Activated CD4-positive, alpha-beta memory T cell treated with anti-CD3 and anti-CD28 coated beads, Interleukin-2, amount 10 ng/mL, durations not matched to agents 7 days and 5 days (primary cell): ENCODE measurements around the gene ATP1A1. TPM values are rescaled to one million over a fixed set of nuclear protein-coding genes. Genes with fewer than 3 reads are reported as not detected.

ENCODE experiments used
- CTCF ChIA-PET: fragments of 350-600 bp; sonication (Branson Sonifier 250); formaldehyde crosslinking; loops from one replicate; lab custom pipeline; 2021; ENCODE audit warnings: antibody characterized with exemption, inconsistent platforms; lab: Charles Lee
- POLR2A ChIA-PET: fragments of 350-600 bp; sonication (Branson Sonifier 250); formaldehyde crosslinking; loops from one replicate; lab custom pipeline; 2021; ENCODE audit warnings: antibody characterized with exemption; lab: Charles Lee
- DNase-seq: peaks from one replicate; pipeline ENCODE4 v3.0.0-alpha.2; 2020
- H3K27ac Mint-ChIP-seq: one replicate; pipeline ENCODE4 v1.8.0; 2021; ENCODE audit warnings: mild to moderate bottlenecking, mixed read lengths
- H3K27me3 Mint-ChIP-seq: one replicate; pipeline ENCODE4 v1.8.0; 2021; ENCODE audit warnings: mixed read lengths
- H3K36me3 Mint-ChIP-seq: one replicate; pipeline ENCODE4 v1.8.0; 2021; ENCODE audit warnings: low read depth, mixed read lengths
- H3K4me1 Mint-ChIP-seq: one replicate; pipeline ENCODE4 v1.8.0; 2021; ENCODE audit warnings: mixed read lengths
- H3K4me3 Mint-ChIP-seq: one replicate; pipeline ENCODE4 v1.8.0; 2021; ENCODE audit warnings: mild to moderate bottlenecking, mixed read lengths
- H3K9me3 Mint-ChIP-seq: one replicate; pipeline ENCODE4 v1.8.0; 2021; ENCODE audit warnings: mixed read lengths
- total RNA-seq, 2 experiments: library from RNA; stranded (reverse); gene quantifications; one replicate each; pipeline ENCODE4 v1.2.3, GENCODE V29; 2021

ATP1A1 gene
- total RNA-seq, 2 experiments from 2014 or later: 238 to 241 TPM

GRCh38 chr1:116347696-116348095 lies 25.3 kb upstream of the ATP1A1 start:
- CTCF ChIA-PET: no interaction called here
- peaks cover 19% of the 10 kb centered on the region for H3K4me1 Mint-ChIP-seq

DNA sequence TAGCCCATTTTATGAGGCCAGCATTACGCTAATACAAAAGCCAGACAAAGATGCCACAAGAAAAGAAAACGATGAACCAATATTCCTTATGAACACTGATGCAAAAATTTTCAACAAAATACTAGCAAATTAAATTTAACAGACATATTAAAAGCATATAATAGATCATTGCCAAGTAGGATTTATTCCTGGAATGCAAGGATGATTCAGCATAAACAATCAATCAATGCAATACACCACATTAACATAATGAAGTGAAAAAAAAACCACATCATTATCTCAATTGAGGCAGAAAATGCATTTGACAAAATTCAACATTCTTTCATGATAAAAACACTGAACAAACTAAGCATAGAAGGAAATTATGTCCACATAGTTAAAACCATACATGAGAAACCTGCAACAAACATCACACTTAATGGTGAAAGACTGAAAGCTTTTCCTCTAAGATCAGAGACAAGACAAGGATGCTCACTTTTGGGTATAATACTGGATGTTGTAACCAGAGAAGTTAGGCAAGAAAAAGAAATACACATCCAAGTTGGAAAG lies 22.9 kb upstream of the ATP1A1 start:
- DNase-seq: no peak

More at GRCh38 chr1:116347696-116348095, 25.3 kb upstream of the ATP1A1 start:
- Mint-ChIP-seq H3K27me3 (no peaks in the 10 kb centered on the region), H3K27ac (no peak overlapping the region), H3K36me3 (no peaks in the 10 kb centered on the region), H3K9me3 (no peaks in the 10 kb centered on the region), H3K4me3 (no peak overlapping the region)
- POLR2A ChIA-PET: no interaction called here
- no peak for DNase-seq

DNA sequence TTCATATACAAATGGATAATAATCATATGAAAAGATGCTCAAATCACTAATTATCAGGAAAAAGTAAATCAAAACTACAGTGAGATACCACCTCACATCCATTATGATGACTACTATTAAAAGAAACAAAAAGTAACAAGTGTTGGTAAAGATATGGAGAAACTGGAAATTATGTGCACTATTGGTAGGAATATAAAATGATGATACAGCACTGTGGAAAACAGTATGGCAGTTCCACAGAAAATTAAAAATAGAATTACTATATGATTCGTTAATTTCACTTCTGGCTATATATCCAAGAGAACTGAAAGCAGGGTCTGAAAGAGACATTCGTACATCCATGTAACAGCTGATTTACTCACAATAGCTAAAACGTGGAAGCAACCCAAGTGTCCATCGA lies 21.1 kb upstream of the ATP1A1 start:
- Mint-ChIP-seq H3K9me3 (no peaks in the 10 kb centered on the region), H3K36me3 (no peaks in the 10 kb centered on the region), H3K4me1 (peaks cover 26% of the 10 kb centered on the region), H3K4me3 (no peak overlapping the region), H3K27ac (no peak overlapping the region), H3K27me3 (no peaks in the 10 kb centered on the region)
- ChIA-PET CTCF (interaction anchor here (0.6 kb wide), 1 partner anchor 345 kb away, joined by 3 read pairs; no protein-coding TSS in a partner anchor), POLR2A (no interaction called here)
- no peak for DNase-seq

More for the DNA sequence above, 22.9 kb upstream of the ATP1A1 start:
- Mint-ChIP-seq H3K9me3 (no peaks in the 10 kb centered on the region), H3K4me3 (no peak overlapping the region), H3K36me3 (no peaks in the 10 kb centered on the region), H3K27me3 (no peaks in the 10 kb centered on the region), H3K4me1 (peaks cover 22% of the 10 kb centered on the region), H3K27ac (no peak overlapping the region)
- ChIA-PET POLR2A (no interaction called here), CTCF (interaction anchor here (1.2 kb wide), 1 partner anchor 211 kb away, joined by 3 read pairs; no protein-coding TSS in a partner anchor)

GRCh38 chr1:116352349-116352813 lies 20.7 kb upstream of the ATP1A1 start:
- H3K4me1 Mint-ChIP-seq: peaks cover 24% of the 10 kb centered on the region
- POLR2A ChIA-PET: no interaction called here

GRCh38 chr1:116353155-116353554 lies 19.9 kb upstream of the ATP1A1 start:
- Mint-ChIP-seq H3K4me3 (no peak overlapping the region), H3K9me3 (no peaks in the 10 kb centered on the region), H3K36me3 (no peaks in the 10 kb centered on the region), H3K27ac (no peak overlapping the region), H3K4me1 (peaks cover 24% of the 10 kb centered on the region), H3K27me3 (peaks cover 2% of the 10 kb centered on the region)
- DNase-seq: no peak
- ChIA-PET CTCF (no interaction called here), POLR2A (no interaction called here)

More at GRCh38 chr1:116352349-116352813, 20.7 kb upstream of the ATP1A1 start:
- Mint-ChIP-seq H3K27me3 (no peaks in the 10 kb centered on the region), H3K4me3 (no peak overlapping the region), H3K27ac (no peak overlapping the region), H3K36me3 (no peaks in the 10 kb centered on the region), H3K9me3 (no peaks in the 10 kb centered on the region)
- no peak for DNase-seq
- CTCF ChIA-PET: interaction anchor here (0.6 kb wide), 1 partner anchor 344 kb away, joined by 3 read pairs; no protein-coding TSS in a partner anchor

DNA sequence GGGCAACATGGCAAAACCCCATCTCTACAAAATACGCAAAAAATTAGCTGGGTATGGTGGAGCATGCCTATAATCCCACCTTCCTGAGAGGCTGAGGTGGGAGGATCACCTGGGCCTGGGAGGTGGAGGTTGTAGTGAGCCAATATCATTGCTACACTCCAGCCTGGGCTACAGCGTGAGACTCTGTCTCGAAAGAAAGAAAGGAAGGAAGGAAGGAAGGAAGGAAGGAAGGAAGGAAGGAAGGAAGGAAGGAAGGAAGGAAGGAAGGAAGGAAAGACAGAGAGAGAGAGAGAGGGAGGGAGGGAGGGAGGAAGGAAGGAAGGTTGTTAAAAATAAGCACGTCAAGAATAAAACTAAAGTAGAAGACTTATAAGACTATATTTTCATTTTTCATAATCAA lies 17.0 kb upstream of the ATP1A1 start:
- no peak for DNase-seq
- POLR2A ChIA-PET: no interaction called here
- Mint-ChIP-seq H3K4me1 (peaks cover 22% of the 10 kb centered on the region), H3K27ac (no peak overlapping the region), H3K36me3 (no peaks in the 10 kb centered on the region), H3K9me3 (no peaks in the 10 kb centered on the region), H3K4me3 (no peak overlapping the region), H3K27me3 (peaks cover 2% of the 10 kb centered on the region)
- CTCF ChIA-PET: no interaction called here

- peaks cover 19% of the 10 kb centered on the region for H3K4me1 Mint-ChIP-seq
- DNase-seq: no peak
- H3K27me3 Mint-ChIP-seq: peaks cover 2% of the 10 kb centered on the region
- no peaks in the 10 kb centered on the region for H3K36me3 Mint-ChIP-seq
- H3K4me3 Mint-ChIP-seq: no peak overlapping the region
- CTCF ChIA-PET: interaction anchor here (1.8 kb wide), 1 partner anchor 129 kb away, joined by 13 read pairs; no protein-coding TSS in a partner anchor
- H3K27ac Mint-ChIP-seq: no peak overlapping the region
- H3K9me3 Mint-ChIP-seq: no peaks in the 10 kb centered on the region
- POLR2A ChIA-PET: no interaction called here
Observed at GRCh38 chr1:116356673-116357072, 16.4 kb upstream of the ATP1A1 start.

DNA sequence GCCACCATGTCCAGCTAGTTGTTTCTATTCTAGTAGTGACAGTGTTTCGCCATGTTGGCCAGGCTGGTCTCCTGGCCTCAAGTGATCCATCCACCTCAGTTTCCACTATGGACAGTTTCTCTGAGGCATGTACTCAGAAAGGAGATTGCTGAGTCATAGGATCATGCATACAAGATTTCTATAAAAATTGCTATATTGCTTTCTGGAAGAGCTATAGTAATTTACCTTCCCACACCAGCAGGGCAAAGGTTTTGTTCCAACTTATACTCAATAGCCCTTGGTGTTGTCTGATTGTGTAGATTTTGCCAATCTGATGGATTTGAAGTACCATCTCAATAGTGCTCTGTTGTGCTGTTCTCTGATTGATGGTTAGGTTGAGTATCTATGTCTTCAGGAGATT lies 15.6 kb upstream of the ATP1A1 start:
- ChIA-PET POLR2A (no interaction called here), CTCF (interaction anchor here (0.5 to 2.1 kb wide), 3 partner anchors 38 to 218 kb away, joined by 4 to 13 read pairs (median 8); no protein-coding TSS in a partner anchor)
- Mint-ChIP-seq H3K27ac (no peak overlapping the region), H3K4me1 (peaks cover 11% of the 10 kb centered on the region), H3K36me3 (no peaks in the 10 kb centered on the region), H3K27me3 (peaks cover 2% of the 10 kb centered on the region), H3K4me3 (no peak overlapping the region), H3K9me3 (no peaks in the 10 kb centered on the region)
- no peak for DNase-seq

DNA sequence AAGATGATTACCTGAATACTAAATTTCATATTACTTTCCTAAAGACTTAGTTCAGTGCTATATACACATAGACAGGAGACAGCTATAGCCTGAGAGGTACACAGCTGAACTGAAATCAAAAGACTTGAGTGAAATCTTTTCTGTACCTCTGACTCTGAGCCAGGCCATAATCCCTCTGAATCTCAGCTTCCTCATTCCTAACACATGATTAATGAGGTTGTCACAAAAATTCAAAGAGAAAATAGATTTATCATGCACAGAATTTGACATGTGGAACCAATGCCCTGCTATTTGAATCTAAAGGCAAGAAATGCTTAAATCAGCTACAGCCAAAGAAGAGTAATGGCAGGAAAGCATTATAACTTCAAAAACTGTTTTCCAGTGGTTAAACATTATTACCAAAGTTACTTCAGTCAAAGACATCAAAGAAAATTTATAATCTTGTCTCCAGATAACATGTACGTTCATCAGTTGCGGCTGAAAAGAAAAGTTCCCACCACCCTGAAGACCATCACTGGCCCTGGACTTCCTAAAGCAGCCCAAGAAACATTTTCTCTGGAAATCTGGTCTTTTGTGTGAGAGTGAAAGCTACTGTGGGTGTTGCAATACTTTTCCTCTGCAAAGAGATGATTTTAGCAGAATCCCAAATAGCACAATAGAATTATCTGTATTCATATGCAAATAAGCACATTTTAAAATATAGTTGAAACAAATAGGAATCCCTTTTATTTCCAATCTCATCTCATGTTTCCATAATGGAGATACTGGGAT lies 13.8 kb upstream of the ATP1A1 start:
- Mint-ChIP-seq H3K9me3 (no peaks in the 10 kb centered on the region), H3K27ac (no peak overlapping the region), H3K4me3 (no peak overlapping the region), H3K27me3 (peaks cover 4% of the 10 kb centered on the region), H3K36me3 (no peaks in the 10 kb centered on the region), H3K4me1 (peaks cover 7% of the 10 kb centered on the region)
- CTCF ChIA-PET: interaction anchor here (0.9 to 2.1 kb wide), 3 partner anchors 126 to 220 kb away, joined by 3 to 17 read pairs (median 8); no protein-coding TSS in a partner anchor
- POLR2A ChIA-PET: no interaction called here
- no peak for DNase-seq

- CTCF ChIA-PET: interaction anchor here (0.9 to 2.0 kb wide), 2 partner anchors 125 to 139 kb away, joined by 3 to 17 read pairs; no protein-coding TSS in a partner anchor
- no peak overlapping the region for H3K4me3 Mint-ChIP-seq
- POLR2A ChIA-PET: no interaction called here
Observed at GRCh38 chr1:116359871-116360270, 13.2 kb upstream of the ATP1A1 start.

GRCh38 chr1:116360429-116361173 lies 12.4 kb upstream of the ATP1A1 start:
- POLR2A ChIA-PET: no interaction called here
- H3K27me3 Mint-ChIP-seq: peaks cover 4% of the 10 kb centered on the region
- no peaks in the 10 kb centered on the region for H3K36me3 Mint-ChIP-seq
- H3K27ac Mint-ChIP-seq: no peak overlapping the region
- CTCF ChIA-PET: interaction anchor here (0.9 to 2.0 kb wide), 2 partner anchors 124 to 138 kb away, joined by 3 to 17 read pairs; no protein-coding TSS in a partner anchor
- H3K4me3 Mint-ChIP-seq: no peak overlapping the region
- DNase-seq: no peak
- H3K9me3 Mint-ChIP-seq: no peaks in the 10 kb centered on the region
- peaks cover 7% of the 10 kb centered on the region for H3K4me1 Mint-ChIP-seq

More at GRCh38 chr1:116359871-116360270, 13.2 kb upstream of the ATP1A1 start:
- H3K27ac Mint-ChIP-seq: no peak overlapping the region
- no peaks in the 10 kb centered on the region for H3K36me3 Mint-ChIP-seq
- no peaks in the 10 kb centered on the region for H3K9me3 Mint-ChIP-seq
- H3K27me3 Mint-ChIP-seq: peaks cover 4% of the 10 kb centered on the region
- peaks cover 7% of the 10 kb centered on the region for H3K4me1 Mint-ChIP-seq
- no peak for DNase-seq

GRCh38 chr1:116361648-116362047 lies 11.4 kb upstream of the ATP1A1 start:
- no peak overlapping the region for H3K27ac Mint-ChIP-seq
- ChIA-PET POLR2A (no interaction called here), CTCF (no interaction called here)
- peaks cover 7% of the 10 kb centered on the region for H3K27me3 Mint-ChIP-seq
- peaks cover 5% of the 10 kb centered on the region for H3K4me1 Mint-ChIP-seq
- no peak overlapping the region for H3K4me3 Mint-ChIP-seq
- no peaks in the 10 kb centered on the region for H3K9me3 Mint-ChIP-seq
- no peak for DNase-seq
- no peaks in the 10 kb centered on the region for H3K36me3 Mint-ChIP-seq
